Ureter (tissue), 1 donor: ENCODE measurements around the gene SLC35C1. TPM values are rescaled to one million over a fixed set of nuclear protein-coding genes. Genes with fewer than 3 reads are reported as not detected.

Source experiments
- DNase-seq: peaks from one replicate; pipeline ENCODE4 v3.0.0-alpha.2; 2020; ENCODE audit warnings: low spot score
- total RNA-seq: library from RNA; stranded (reverse); gene quantifications from one replicate; pipeline ENCODE4 v1.2.4, GENCODE V29; 2023
- donor health status: DM: yes; HTN: yes; CAD: no.

SLC35C1 gene
- total RNA-seq, 1 donor from 2014 or later, result 30.4 TPM

DNA sequence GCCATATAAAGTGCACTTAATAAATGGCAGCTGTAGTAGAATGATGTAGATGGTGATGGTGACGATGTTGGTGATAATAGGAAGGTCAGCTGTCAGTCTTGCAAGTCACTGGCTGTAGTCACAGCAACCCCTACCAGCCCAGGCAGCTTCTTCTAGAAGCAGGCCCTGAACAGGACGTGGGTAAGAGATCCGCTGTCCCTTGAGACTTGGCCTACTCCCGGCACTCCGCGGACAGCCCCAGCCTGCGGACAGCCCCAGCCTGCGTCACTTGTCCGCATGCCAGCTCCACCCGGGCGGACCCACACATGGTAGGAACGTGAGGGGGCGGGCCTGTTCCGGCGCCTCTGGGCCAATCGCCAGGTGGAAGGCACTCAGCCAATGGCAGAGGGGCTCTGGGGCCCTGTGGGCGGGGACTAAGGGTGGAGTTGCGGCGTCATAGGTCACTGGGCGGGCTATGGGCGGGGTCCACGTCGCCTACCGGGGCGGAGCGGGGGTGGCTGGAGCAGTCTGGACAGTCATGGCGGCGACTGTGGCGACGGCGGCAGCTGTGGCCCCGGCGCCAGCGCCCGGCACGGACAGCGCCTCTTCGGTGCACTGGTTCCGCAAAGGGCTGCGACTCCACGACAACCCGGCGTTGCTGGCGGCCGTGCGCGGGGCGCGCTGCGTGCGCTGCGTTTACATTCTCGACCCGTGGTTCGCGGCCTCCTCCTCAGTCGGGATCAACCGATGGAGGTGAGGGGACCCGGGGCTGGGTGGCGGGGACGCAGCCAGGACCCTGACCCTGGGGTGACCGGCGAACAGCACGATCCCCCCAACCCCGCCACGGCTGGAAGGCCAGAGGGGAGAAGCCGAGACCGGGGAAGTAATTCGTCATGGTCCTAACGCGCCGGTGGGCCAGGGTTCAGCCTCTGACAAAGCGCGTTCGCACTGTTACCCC lies 42.3 kb downstream of the SLC35C1 start, which contains the start of gene CRY2:
Gene CRY2, plus strand, starts transcription at position 502 of the 937 bp plus-strand sequence. Its CDS starts 16 bp downstream, at position 518.
- peak; percentile 100 for DNase-seq

DNA sequence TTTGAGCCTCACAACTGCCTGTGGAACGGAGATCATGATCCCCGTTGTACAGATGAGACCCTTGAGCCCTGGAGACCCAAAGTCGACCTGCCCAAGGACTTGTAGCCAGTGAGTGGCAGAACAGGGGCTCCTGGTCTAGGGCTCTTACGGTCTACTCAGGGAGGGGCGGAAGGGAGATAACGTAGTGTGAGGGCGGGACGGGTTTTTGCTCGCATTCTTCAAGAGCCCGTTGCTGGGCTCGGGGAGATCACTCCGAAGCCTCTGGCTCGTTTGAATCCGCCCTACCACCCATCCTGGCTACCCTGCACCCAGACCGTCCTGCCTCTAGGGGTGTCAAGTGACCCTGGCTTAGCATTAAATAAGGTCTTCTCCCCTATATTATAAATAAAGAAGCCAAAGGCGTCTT lies 43.0 kb downstream of the SLC35C1 start:
- DNase-seq, result no peak

DNA sequence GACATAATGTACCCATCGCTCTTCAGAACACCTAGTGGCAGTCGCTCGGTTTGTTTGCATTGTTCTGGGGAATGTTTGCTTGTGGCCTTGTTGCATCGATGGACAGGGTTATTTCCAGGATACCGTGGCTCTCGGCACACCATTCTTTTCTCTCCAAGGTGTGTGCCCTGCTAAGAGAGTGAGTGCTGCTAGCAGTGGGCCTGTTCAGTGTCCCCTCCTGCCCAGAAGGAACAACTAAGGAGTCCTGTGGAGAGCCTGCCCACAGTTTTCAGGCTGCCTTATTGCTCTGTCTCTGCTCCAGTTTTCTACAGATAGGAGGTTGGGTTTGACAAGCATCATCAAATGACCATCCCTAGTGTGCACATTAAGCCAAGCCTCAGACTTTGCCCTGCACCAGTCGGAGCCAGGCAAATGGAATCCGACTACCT lies 43.7 kb downstream of the SLC35C1 start:
- no peak for DNase-seq

DNA sequence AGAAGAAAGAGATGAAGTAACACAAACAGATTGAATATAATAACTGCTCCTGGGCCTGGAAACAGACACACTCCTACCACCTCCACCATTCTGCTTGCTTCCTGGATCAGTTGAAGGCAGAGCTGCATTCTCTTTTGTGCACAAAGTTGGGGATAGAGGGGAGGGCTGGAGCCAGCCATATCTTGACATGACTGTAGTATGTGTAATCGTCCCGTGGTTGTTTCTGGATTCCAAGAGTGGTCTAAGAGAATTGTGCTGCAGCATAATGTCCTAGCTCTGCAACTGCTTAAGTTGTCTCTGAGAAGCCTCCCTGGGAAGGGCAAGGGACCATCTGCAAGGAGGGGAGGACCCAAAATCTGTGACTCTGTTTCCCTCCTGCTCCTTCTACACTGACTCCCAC lies 45.5 kb downstream of the SLC35C1 start:
- no peak for DNase-seq

DNA sequence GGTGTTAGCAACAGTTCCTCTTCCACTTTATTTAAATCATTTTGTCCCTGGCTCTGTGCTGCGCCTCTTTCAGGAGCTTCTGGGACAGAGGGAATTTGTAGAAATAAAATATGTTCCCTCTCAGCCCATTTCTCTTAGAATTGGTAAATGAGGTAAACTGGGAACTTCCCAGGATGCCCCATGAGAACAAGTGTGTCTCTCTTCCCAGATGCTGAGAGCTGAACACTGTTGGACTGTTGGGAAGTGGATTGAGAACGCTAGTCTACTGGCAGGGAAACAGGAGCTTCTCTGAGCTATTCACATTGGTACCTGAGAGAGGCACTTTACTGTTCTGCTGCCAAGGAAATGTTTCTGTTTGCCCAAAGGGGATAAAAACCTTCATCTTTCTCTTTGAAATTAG lies 46.3 kb downstream of the SLC35C1 start:
- no peak for DNase-seq

DNA sequence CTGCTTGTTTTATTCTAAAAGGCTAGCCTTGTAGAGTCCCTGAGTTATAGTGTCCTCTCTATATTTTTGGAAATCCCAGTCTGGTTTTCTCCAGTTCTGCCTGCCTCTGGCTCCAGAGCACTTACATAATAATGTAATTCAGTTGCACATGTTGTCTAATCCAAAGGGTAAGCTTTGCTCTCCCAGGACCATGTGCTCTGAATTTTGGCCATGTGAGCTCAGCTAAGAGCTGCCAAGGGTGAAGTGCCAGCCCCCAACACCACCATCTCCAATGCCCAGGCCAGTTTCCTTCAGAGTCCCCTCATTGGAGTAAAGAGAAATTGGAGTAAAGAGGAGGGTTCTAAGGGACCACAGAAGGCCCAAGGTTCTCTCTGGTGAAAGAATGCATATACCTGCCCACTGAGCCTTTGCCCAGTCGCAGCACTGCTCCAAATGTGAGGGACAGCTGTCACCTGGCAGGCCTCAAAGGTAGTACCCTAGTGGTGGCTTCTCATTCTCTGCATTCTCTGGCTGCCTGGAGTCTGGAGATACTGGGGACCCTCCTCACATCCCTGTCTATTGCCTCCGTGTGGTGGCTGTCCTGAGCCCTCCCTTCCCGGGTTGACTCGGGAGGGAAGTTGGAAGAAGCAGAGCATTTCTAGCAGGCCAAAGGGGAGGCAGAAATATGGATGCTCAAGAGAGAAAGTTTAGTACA lies 47.2 kb downstream of the SLC35C1 start:
- DNase-seq, result no peak

DNA sequence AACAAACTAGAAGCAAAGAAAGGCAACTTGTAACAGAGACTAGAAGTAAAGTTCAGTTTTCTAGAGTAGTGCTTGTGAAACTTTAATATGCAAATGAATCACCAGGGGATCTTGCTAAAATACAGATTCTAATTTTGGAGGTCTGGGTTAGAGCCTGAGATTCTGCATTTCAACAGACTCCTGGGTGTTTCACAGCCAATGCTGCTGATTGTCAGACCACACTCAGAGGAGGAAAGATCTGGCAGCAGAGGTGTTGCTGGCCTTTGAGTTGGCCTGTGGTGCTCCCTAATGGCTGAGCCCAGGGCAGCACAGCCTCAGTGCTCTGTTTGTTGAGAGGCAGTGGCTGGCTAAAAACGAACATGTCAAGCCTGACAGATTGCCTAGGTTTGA lies 47.8 kb downstream of the SLC35C1 start:
- DNase-seq, result no peak

DNA sequence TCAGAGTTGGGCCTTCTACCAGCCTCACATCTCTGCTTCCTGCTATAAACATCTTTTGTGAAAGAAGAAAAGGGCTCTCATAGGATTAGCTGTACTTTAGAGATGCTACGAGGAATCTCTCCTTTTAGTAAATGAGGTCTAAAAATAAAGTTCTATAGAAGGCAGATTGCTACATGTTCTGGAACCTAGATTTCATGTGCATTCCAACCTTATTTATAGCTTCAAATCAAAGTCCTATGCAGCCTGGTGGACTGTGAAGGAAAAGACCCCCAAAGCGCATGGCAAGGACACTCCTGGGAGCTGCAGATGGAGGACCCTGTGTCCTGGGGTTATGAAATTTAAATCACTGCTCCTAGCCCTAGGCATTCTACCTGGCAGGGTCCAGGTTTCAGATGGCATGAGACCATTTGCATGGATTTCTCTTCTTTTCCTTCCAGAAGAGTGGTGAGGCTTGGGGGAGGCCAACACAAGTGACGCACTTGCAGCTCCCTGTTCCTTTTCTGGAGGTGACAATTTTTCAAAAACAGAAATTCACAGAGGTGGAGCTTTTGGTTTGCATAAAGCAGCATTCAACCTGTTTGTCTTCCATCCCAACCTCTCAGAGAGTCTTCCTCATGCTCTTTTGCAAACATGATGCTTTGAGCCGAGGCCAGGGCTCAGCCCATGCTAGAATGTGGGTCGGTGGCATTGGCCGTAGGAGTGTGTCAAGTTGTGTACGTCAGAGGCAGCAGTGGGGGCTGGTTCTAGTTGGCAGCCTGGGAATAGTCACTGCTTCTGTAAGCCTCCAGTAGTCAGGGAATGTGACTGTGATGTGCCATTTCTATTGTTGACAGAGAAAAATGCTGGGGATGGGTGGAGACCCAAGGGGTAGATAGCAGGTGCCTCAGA lies 48.6 kb downstream of the SLC35C1 start:
- no peak for DNase-seq

DNA sequence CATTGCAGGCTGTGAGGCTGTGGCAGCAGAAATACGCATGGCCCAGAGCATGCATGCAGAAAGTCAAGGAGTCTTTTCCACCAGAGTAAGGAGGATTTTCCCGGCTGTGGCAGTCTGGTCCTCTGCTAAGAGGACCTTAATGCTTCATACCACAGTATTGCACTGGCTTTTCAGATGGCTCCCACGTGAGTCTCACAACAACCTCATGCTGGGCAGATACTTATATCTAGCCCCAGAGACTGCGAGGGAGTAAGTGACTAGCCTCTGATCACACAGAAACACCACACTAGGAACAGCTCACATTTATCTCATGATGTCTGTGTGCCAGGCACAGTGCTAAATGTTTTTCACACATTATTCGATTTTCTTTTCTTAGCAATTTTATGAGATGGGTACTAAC lies 50.4 kb downstream of the SLC35C1 start:
- no peak for DNase-seq

DNA sequence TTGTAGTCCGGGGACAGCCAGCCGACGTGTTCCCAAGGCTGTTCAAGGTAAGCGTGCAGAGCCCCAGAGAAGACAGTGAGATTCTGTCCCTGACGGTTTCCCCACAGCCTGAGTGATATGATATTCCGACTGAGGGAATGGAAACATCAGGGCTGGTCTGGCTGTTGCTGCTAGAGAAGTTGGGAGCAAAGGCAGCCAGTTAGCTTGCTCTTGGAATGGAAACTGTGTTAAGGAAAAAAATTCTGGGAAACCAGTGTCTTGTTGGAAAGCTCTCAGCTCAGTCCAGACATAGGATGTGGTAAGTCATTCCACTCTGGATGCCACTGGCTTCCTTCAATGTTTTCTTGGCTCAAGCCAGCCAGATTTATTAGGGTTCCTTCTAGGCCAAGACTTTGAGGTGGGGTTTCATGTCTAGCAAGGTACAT lies 51.1 kb downstream of the SLC35C1 start:
- DNase-seq, result no peak

DNA sequence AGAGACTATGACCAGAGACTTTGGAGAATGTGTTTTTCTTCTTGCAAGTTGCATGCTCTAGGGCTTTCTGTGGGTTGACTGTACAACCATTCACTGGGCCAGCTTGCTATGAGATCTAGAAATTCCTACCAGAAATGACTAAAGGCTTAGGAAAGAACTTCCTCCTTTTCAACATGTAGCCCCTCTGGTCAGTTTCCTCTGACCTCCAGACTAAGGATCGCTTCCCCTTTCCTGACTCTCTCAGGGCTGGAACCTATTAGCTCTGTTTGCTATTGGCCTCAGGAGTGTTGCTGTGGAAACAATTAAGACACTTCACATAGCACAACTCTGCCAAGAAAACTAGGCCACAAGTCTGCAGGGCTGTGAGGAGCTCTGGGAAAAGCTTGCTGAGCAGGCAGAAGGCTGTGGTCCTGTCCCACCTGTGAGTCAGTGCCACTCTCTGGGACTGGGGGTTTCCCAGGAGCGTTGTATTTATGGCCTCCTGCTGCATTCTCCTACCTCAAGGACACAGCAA lies 53.1 kb downstream of the SLC35C1 start:
- DNase-seq, result no peak

DNA sequence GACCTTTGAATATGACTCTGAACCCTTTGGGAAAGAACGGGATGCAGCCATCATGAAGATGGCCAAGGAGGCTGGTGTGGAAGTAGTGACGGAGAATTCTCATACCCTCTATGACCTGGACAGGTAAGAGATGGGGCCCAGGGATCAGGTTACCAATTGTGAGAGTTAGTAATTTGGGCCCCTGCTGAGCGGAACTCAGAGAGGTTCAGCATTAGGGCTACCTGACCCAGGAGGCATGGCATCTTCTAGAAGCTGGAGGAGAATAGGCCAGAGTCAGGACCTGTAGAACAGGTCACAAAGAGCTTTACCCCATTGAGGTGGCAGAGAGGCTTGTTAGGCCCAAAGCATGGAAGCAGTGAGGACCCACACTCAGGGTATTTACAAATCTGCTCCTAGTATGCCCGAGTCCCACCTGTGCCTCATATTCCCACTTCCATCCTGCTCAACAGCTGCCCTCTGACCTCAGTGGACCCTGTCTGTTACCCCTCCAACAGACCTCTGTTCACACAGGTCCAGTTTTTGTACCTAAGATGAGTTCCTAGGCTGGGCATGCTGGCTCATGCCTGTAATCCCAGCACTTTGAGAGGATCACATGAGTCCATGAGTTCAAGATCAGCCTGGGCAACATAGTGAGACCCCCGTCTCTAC lies 53.9 kb downstream of the SLC35C1 start:
- no peak for DNase-seq

DNA sequence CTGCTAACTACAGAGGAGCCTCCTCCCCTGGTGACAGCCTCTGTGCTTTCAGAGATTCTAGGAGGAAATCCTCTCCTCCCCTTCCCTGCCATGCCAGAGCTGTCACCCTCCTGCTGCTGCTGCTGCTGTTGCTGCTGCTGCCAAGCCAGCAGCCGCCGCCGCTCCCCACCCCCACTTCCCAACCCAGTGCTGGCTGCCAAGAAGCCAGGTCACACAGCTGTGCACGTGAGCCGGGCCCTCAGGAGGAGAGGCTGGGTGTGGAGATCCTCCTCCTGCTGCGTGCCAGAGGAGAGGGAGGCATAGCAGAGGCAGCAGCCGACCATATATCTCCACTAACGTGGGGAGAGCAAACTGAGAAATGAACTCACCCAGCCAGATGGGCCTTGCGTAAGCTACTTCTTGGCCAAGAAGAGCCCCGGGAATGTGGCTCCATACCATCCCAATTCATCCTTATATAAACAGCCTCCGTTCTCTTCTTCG lies 54.8 kb downstream of the SLC35C1 start:
- peak; percentile 92 for DNase-seq

DNA sequence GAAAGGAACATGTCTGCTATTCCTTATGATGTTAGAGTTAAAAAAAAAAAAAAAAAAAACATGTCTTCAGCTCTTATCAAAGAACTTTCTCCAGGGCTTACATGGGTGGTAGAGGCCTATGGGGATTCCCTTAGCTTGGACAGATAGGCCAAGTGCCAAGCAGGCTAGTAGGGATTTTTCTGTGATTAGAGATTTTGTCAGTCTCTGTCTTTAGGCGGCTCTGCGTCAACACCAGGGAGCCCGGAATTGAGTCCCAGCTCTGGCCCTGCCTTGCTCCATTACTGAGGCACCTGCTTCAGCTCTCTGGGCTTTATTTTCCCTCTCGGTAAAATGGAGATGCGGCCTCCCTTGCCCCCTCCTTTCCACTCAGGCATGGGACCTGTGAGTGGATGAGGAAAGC lies 55.4 kb downstream of the SLC35C1 start:
- DNase-seq, result no peak

DNA sequence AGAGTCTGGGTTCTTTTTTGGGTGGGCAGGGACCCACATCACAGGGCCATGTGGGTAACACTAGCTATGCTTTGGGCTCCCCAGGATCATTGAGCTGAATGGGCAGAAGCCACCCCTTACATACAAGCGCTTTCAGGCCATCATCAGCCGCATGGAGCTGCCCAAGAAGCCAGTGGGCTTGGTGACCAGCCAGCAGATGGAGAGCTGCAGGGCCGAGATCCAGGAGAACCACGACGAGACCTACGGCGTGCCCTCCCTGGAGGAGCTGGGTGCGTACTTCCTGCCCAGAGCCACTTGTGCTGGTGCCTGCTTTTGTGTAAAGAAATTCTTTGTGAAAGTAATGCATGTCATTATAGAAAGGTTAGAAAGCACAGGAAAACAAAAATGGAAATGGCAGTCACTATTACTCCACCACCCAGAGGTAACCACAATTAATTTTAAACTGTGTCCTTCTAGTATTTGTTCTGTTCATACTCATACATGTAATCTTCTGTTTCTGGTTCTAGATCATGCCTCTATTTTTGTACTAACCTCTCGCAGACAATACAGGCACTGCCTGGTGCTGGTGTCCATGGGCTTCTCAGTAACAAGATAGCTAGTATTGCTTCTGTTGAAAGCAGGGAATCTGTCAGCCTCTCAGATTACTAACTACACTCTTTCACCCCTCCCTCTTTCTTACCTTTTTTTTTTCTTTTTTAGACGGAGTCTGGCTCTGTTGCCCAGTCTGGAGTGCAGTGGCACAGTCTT lies 56.0 kb downstream of the SLC35C1 start:
- DNase-seq, result no peak

Other genes with a start within 250 kb of the SLC35C1 start
- gene CHST1, start 139.5 kb upstream of the SLC35C1 start, total RNA-seq, result 0.81 TPM
- 49.9 TPM for gene CRY2, start 42.3 kb downstream of the SLC35C1 start, total RNA-seq
- gene MAPK8IP1, start 80.5 kb downstream of the SLC35C1 start, total RNA-seq, result 7.2 TPM
- 0.70 TPM for gene FREY1, start 102.1 kb downstream of the SLC35C1 start, total RNA-seq
- gene PEX16, start 112.7 kb downstream of the SLC35C1 start, total RNA-seq, result 29.1 TPM
- gene LARGE2, start 117.5 kb downstream of the SLC35C1 start, total RNA-seq, result 18.0 TPM